K562 (cell line): Measurements from ENCODE around the gene DOK4. TPM values are rescaled to one million over a fixed set of nuclear protein-coding genes. Genes with fewer than 3 reads are reported as not detected.

Experiments
- ATAC-seq: fragments of 200-7000 bp; cut with Tn5 transposase; 3 replicates; pipeline ENCODE4 v1.9.1; 2020; ENCODE audit warnings: moderate library complexity
- BruUV-seq: library from RNA; stranded (reverse); fragments of 400-500 nt; replicated peaks from 2 replicates; lab custom pipeline; 2021; lab: Mats Ljungman, UMichigan
- CTCF ChIA-PET: fragments of 300-600 bp; formaldehyde crosslinking; extraction: SDS; loops from one replicate; lab custom pipeline; 2021; ENCODE audit warnings: low intra/inter-chr PET ratio; lab: Yijun Ruan, JAX
- POLR2A ChIA-PET: fragments of 300-600, 350-650 bp; sonication (Branson Sonifier 250); formaldehyde crosslinking; extraction: SDS; loops from one replicate; lab custom pipeline; 2021; ENCODE audit warnings: antibody characterized with exemption, inconsistent platforms; lab: Yijun Ruan, JAX
- DNase-seq, 4 experiments: peaks; one replicate each; pipeline versions ENCODE4 v3.0.0 to v3.0.0-alpha.2; 2011 to 2018; ENCODE audit warnings: low spot score in 3 of 4, mixed read lengths in 3 of 4; ENCODE audit errors: extremely low read depth in 1 of 4
- FAIRE-seq: peaks from 2 replicates; lab custom pipeline; 2011; peaks lifted over from hg19 to GRCh38; lab: Jason Lieb, UNC
- H2AFZ ChIP-seq: 2 replicates; pipeline ENCODE4 v1.6.0; 2011; ENCODE audit warnings: low read depth, low read length, control low read depth, inconsistent platforms
- H3K27ac ChIP-seq: fragments of 200-600 bp; 3 replicates; pipeline ENCODE4 v1.8.0; 2011; ENCODE audit warnings: low read depth, mild to moderate bottlenecking, control low read depth, inconsistent platforms, low read length, moderate library complexity, mixed read lengths; ENCODE audit errors: extremely low read depth
- H3K27me3 ChIP-seq, 2 experiments: fragments of 300-600 bp in 1 of 2; 2 replicates in 1 of 2; 3 replicates in 1 of 2; pipeline versions ENCODE4 v1.6.0 to v1.8.0; 2011; ENCODE audit warnings: inconsistent platforms in 2 of 2, low read length in 2 of 2, mild to moderate bottlenecking in 1 of 2, mixed read lengths in 1 of 2, moderate library complexity in 1 of 2; ENCODE audit not compliant: control insufficient read depth in 2 of 2, insufficient read depth in 2 of 2
- H3K36me3 ChIP-seq: fragments of 300-600 bp; 3 replicates; pipeline ENCODE4 v1.8.0; 2011; ENCODE audit warnings: mild to moderate bottlenecking, low read length, inconsistent platforms; ENCODE audit not compliant: control insufficient read depth, insufficient read depth
- H3K4me1 ChIP-seq, 2 experiments: fragments of 200-600 bp in 1 of 2; replicated peaks in 1 of 2; 2 replicates in 1 of 2; 3 replicates in 1 of 2; pipeline versions ENCODE4 v1.5.1 to v1.8.0; 2011; ENCODE audit warnings: inconsistent platforms in 2 of 2, low read length in 2 of 2, mild to moderate bottlenecking in 1 of 2, mixed read lengths in 1 of 2, moderate library complexity in 1 of 2; ENCODE audit not compliant: control insufficient read depth in 2 of 2, insufficient read depth in 2 of 2
- H3K4me2 ChIP-seq: 2 replicates; pipeline ENCODE4 v1.6.1; 2011; ENCODE audit warnings: low read length, control low read depth, inconsistent platforms, mixed read lengths; ENCODE audit not compliant: insufficient read depth
- H3K4me3 ChIP-seq: fragments of 200-600 bp; sonication (generic), shearing (Covaris generic); 2 replicates; pipeline ENCODE4 v1.5.1; 2016; ENCODE audit warnings: control low read depth, inconsistent platforms
- H3K79me2 ChIP-seq: fragments of 200-600 bp; 3 replicates; pipeline ENCODE4 v1.8.0; 2011; ENCODE audit warnings: low read length, inconsistent platforms; ENCODE audit not compliant: control insufficient read depth, insufficient read depth
- H3K9ac ChIP-seq, 2 experiments: 2 replicates each; pipeline versions ENCODE4 v1.6.0 to v1.6.1; 2011; ENCODE audit warnings: low read depth in 2 of 2, low read length in 2 of 2, control low read depth in 1 of 2, inconsistent platforms in 1 of 2, mild to moderate bottlenecking in 1 of 2, mixed read lengths in 1 of 2; ENCODE audit not compliant: insufficient read depth in 1 of 2
- H3K9me1 ChIP-seq: one replicate; pipeline ENCODE4 v1.6.0; 2011; ENCODE audit warnings: inconsistent platforms, mild to moderate bottlenecking, low read length, moderate library complexity; ENCODE audit not compliant: control insufficient read depth, insufficient read depth
- H3K9me3 ChIP-seq: replicated peaks from 2 replicates; pipeline ENCODE4 v1.5.1; 2011; ENCODE audit warnings: low read depth, low read length, inconsistent platforms; ENCODE audit not compliant: control insufficient read depth, insufficient read depth
- H4K20me1 ChIP-seq: replicated peaks from 2 replicates; pipeline ENCODE4 v1.6.1; 2011; ENCODE audit warnings: low read length, inconsistent platforms, mixed read lengths; ENCODE audit not compliant: control insufficient read depth, insufficient read depth
- CTBP1 ChIP-seq: fragments of 450-650 bp; IDR thresholded peaks from 2 replicates; pipeline ENCODE4 v1.6.1; 2016; ENCODE audit warnings: borderline replicate concordance
- DPF2 ChIP-seq: fragments of 450-650 bp; IDR thresholded peaks from 2 replicates; pipeline ENCODE4 v1.6.1; 2016
- TCF3 ChIP-seq: sonication (generic); formaldehyde crosslinking; IDR thresholded peaks from 2 replicates; pipeline ENCODE4 v1.4.0; 2020; ENCODE audit warnings: mild to moderate bottlenecking, missing genetic modification reagents
- ZEB2 ChIP-seq: fragments of 450-650 bp; IDR thresholded peaks from 2 replicates; pipeline ENCODE4 v1.6.1; 2016
- ZNF263 ChIP-seq: sonication (generic); formaldehyde crosslinking; IDR thresholded peaks from 2 replicates; pipeline ENCODE4 v1.8.0; 2022; ENCODE audit warnings: mild to moderate bottlenecking, missing genetic modification reagents, borderline replicate concordance
- WGBS: fragments of 100-300 bp; shearing (Covaris generic); methylation state at CpG from one replicate; pipeline ENCODE4 v1.1.6; 2016; ENCODE audit warnings: low coverage, mixed read lengths; ENCODE audit not compliant: insufficient coverage; ENCODE audit errors: missing lambda C conversion rate; 5-methylcytosine and 5-hydroxymethylcytosine counted together
- in situ Hi-C: fragments of 300-500 bp; cut with MboI; formaldehyde crosslinking; loops from 4 replicates; pipeline ENCODE4 v1.15.0; 2018; ENCODE audit warnings: inconsistent platforms, mixed read lengths
- intact Hi-C: fragments of 100-400 bp; cut with micrococcal nuclease; formaldehyde crosslinking; loops from 2 replicates; pipeline ENCODE4 v1.14.2; 2022
- polyA plus RNA-seq, 8 experiments: library from polyadenylated mRNA; depleted of rRNA in 4 of 8; stranded (reverse) in 5 of 8; unstranded in 3 of 8; fragments of >200 nt; fragmentation: Nextera tagmentation in 2 of 8; fragmentation: Illumina TruSeq in 1 of 8; extraction: Ambion mirVana in 2 of 8; extraction: Trizol in 1 of 8; gene quantifications; 2 replicates each; pipeline versions ENCODE4 v1.2.1 to v1.2.3, GENCODE V29; 2011 to 2014; ENCODE audit warnings: inconsistent platforms in 1 of 8, missing spikeins in 1 of 8
- total RNA-seq, 7 experiments: library from RNA; depleted of rRNA in 6 of 7; stranded (reverse); fragments of >200 nt in 6 of 7; fragmentation: Illumina TruSeq in 2 of 7; extraction: Trizol in 2 of 7; gene quantifications; 2 replicates each; pipeline versions ENCODE4 v1.2.1 to v1.2.3, GENCODE V29; 2011 to 2021; ENCODE audit warnings: low replicate concordance in 1 of 7

DOK4 gene
- total and polyA plus RNA-seq, 9 of the 15 experiments (the other 6 are each of a cell fraction or from before 2014, with no cell fraction given): 0.10 to 14.4 (median 8.3) TPM

GRCh38 chr16:57483725-57484514 is 2.4 kb downstream of the DOK4 start:
- Histone ChIP-seq H3K79me2 (no peaks in the 10 kb centered on the region), H3K36me3 (no peaks in the 10 kb centered on the region), H3K27ac (no peak overlapping the region), H3K27me3 (no peaks in the 10 kb centered on the region), H3K9me3 (no peaks in the 10 kb centered on the region), H3K9me1 (no peaks in the 10 kb centered on the region), H3K4me3 (no peak overlapping the region), H3K4me2 (no peak overlapping the region)
- POLR2A ChIA-PET: interaction anchor here (0.7 to 1.2 kb wide), 2 partner anchors 11 to 33 kb away, joined by 3 to 4 read pairs; no protein-coding TSS in a partner anchor
- intact Hi-C loops (no loop called here), in situ Hi-C loops (no loop called here)
- FAIRE-seq (no peak), ATAC-seq (no peak)
- TF ChIP-seq TCF3 (CRISPR knock-in tag): no peak
- TF ChIP-seq ZNF263 (CRISPR knock-in tag): peak; percentile 93
- 0 out of 2 replicates have a peak, but pooled peaks have one; percentile 36 for TF ChIP-seq CTBP1
- TF ChIP-seq DPF2: 0 out of 2 replicates have a peak, but pooled peaks have one; percentile 31
- TF ChIP-seq ZEB2: peak; percentile 27; the same call in 1 of the 2 replicates
- TF ChIP-seq, all 486 proteins: peak for 4
- 40% methylated on average over 16 of the region's 19 CpGs for WGBS
- peak overlapping the region in 1 of 2 experiments; percentile 55; a peak in 2 of 4 replicates for H3K9ac ChIP-seq
- H2AFZ ChIP-seq: no peak overlapping the region
- DNase-seq: peak in 2 of 4 experiments; percentile 44 to 45
- BruUV-seq: no TSS peak
- CTCF ChIA-PET: no interaction called here
- H4K20me1 ChIP-seq: no peaks in the 10 kb centered on the region
- H3K4me1 ChIP-seq: peaks cover 17 to 56% of the 10 kb centered on the region in 2 experiments; a peak in 4 of 5 replicates
